WTC11 (cell line): ENCODE data around the gene WNT7A. TPM values are rescaled to one million over a fixed set of nuclear protein-coding genes. Genes with fewer than 3 reads are reported as not detected.

Experiments
- ATAC-seq: fragments of 200-7000 bp; cut with Tn5 transposase; 2 replicates; pipeline ENCODE4 v1.10.0; 2021; ENCODE audit warnings: mild to moderate bottlenecking, moderate library complexity
- CTCF ChIA-PET: fragments of 300-600 bp; sonication (Branson Sonifier 250); formaldehyde crosslinking; loops from one replicate; lab custom pipeline; 2021; ENCODE audit warnings: antibody characterized with exemption; lab: Charles Lee
- POLR2A ChIA-PET: fragments of 350-600 bp; sonication (Branson Sonifier 250); formaldehyde crosslinking; loops from one replicate; lab custom pipeline; 2021; ENCODE audit warnings: antibody characterized with exemption; lab: Charles Lee
- DNase-seq: peaks from one replicate; pipeline ENCODE4 v3.0.0; 2021; ENCODE audit warnings: low spot score
- H3K27ac Mint-ChIP-seq: 2 replicates; pipeline ENCODE4 v1.8.0; 2021; ENCODE audit warnings: mixed read lengths
- H3K27me3 Mint-ChIP-seq: 2 replicates; pipeline ENCODE4 v1.8.0; 2021; ENCODE audit warnings: low read depth, mild to moderate bottlenecking, moderate library complexity, mixed read lengths
- H3K36me3 Mint-ChIP-seq: 2 replicates; pipeline ENCODE4 v1.8.0; 2021; ENCODE audit warnings: mixed read lengths
- H3K4me1 Mint-ChIP-seq: 2 replicates; pipeline ENCODE4 v1.8.0; 2022; ENCODE audit warnings: mixed read lengths
- H3K4me3 Mint-ChIP-seq: 2 replicates; pipeline ENCODE4 v1.8.0; 2021; ENCODE audit warnings: mild to moderate bottlenecking, moderate library complexity, mixed read lengths
- H3K9me3 Mint-ChIP-seq: 2 replicates; pipeline ENCODE4 v1.8.0; 2021; ENCODE audit warnings: mixed read lengths
- ESRRA ChIP-seq: sonication (generic); formaldehyde crosslinking; IDR thresholded peaks from 2 replicates; pipeline ENCODE4 v1.8.1; 2022; ENCODE audit warnings: mild to moderate bottlenecking, missing genetic modification reagents, borderline replicate concordance
- total RNA-seq: library from RNA; stranded (reverse); gene quantifications from 3 replicates; pipeline ENCODE4 v1.2.3, GENCODE V29; 2021
- TF ChIP-seq, protein P1 (sequence below): sonication (generic); formaldehyde crosslinking; conservative IDR thresholded peaks from 2 replicates; pipeline ENCODE4 v1.8.1; 2023; ENCODE audit warnings: mild to moderate bottlenecking, low read depth, missing genetic modification reagents, moderate library complexity

WNT7A gene
- total RNA-seq, 1 experiment from 2014 or later: 0.04 TPM

DNA sequence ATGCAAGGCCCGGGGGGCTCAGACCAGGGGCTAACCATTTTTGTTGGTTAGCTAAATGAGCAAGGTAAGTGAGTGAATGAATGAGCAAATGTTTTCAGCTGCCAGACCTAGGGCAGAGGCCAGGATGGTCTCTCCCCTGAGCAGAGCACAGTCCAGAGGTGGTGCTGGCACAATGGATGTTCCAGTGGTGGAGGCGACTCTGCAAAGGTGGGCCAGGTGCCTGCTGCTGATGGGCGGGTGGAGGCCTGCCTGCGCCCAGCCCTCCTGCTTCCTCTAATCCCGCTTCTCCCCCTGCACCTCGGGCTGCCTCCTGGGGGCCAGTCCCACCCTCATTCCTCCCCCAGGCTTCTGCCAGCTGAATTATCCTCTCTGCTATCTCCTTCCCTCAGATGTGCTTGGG lies 112.8 kb downstream of the WNT7A start:
- Mint-ChIP-seq H3K9me3 (peaks cover 12% of the 10 kb centered on the region), H3K4me3 (no peak overlapping the region), H3K27ac (no peak overlapping the region), H3K27me3 (peaks cover 4% of the 10 kb centered on the region; the same call in 1 of the 2 replicates), H3K36me3 (0 out of 2 replicates have a peak, but pooled peaks cover 3% of the 10 kb centered on the region), H3K4me1 (peaks cover 18% of the 10 kb centered on the region)
- ATAC-seq (no peak), DNase-seq (no peak)
- ChIA-PET POLR2A (interaction anchor here (0.6 kb wide), 1 partner anchor 1617 kb away, joined by 3 read pairs; no protein-coding TSS in a partner anchor), CTCF (interaction anchor here (1.1 kb wide), 2 partner anchors 66 to 109 kb away, joined by 3 read pairs; no protein-coding TSS in a partner anchor)
- TF ChIP-seq ESRRA (CRISPR knock-in tag): no peak
- TF ChIP-seq, protein P1, sequence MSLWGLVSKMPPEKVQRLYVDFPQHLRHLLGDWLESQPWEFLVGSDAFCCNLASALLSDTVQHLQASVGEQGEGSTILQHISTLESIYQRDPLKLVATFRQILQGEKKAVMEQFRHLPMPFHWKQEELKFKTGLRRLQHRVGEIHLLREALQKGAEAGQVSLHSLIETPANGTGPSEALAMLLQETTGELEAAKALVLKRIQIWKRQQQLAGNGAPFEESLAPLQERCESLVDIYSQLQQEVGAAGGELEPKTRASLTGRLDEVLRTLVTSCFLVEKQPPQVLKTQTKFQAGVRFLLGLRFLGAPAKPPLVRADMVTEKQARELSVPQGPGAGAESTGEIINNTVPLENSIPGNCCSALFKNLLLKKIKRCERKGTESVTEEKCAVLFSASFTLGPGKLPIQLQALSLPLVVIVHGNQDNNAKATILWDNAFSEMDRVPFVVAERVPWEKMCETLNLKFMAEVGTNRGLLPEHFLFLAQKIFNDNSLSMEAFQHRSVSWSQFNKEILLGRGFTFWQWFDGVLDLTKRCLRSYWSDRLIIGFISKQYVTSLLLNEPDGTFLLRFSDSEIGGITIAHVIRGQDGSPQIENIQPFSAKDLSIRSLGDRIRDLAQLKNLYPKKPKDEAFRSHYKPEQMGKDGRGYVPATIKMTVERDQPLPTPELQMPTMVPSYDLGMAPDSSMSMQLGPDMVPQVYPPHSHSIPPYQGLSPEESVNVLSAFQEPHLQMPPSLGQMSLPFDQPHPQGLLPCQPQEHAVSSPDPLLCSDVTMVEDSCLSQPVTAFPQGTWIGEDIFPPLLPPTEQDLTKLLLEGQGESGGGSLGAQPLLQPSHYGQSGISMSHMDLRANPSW (CRISPR knock-in tag): no peak

Other genes starting within 250 kb of the WNT7A start
- gene CHCHD4, start 244.8 kb upstream of the WNT7A start, total RNA-seq: 20.9 to 27.5 TPM (median 21.4 TPM) in 3 replicates
- gene TMEM43, start 245.0 kb upstream of the WNT7A start, total RNA-seq: 23.9 to 27.7 TPM (median 24.1 TPM) in 3 replicates